Activated CD8-positive, alpha-beta T cell treated with anti-CD3 and anti-CD28 coated beads for 36 hours (primary cell): ENCODE data around the gene TRMT11. TPM values are rescaled to one million over a fixed set of nuclear protein-coding genes. Genes with fewer than 3 reads are reported as not detected.

ENCODE experiments used
- ATAC-seq: fragments of 200-7000 bp; cut with Tn5 transposase; one replicate; pipeline ENCODE4 v1.10.0; 2021; ENCODE audit warnings: mild to moderate bottlenecking, moderate library complexity
- CTCF ChIA-PET: fragments of 350-600 bp; sonication (Branson Sonifier 250); formaldehyde crosslinking; loops from one replicate; lab custom pipeline; 2021; ENCODE audit warnings: antibody characterized with exemption; lab: Charles Lee
- POLR2A ChIA-PET: fragments of 350-600 bp; sonication (Branson Sonifier 250); formaldehyde crosslinking; loops from one replicate; lab custom pipeline; 2021; ENCODE audit warnings: antibody characterized with exemption; lab: Charles Lee
- DNase-seq: peaks from one replicate; pipeline ENCODE4 v3.0.0-alpha.2; 2020
- H3K27ac Mint-ChIP-seq: one replicate; pipeline ENCODE4 v1.8.0; 2021; ENCODE audit warnings: mild to moderate bottlenecking, mixed read lengths
- H3K27me3 Mint-ChIP-seq: one replicate; pipeline ENCODE4 v1.8.0; 2021; ENCODE audit warnings: mixed read lengths
- H3K36me3 Mint-ChIP-seq: one replicate; pipeline ENCODE4 v1.8.0; 2021; ENCODE audit warnings: low read depth, mixed read lengths
- H3K4me1 Mint-ChIP-seq: one replicate; pipeline ENCODE4 v1.8.0; 2021; ENCODE audit warnings: low read depth, mixed read lengths
- H3K4me3 Mint-ChIP-seq: one replicate; pipeline ENCODE4 v1.8.0; 2021; ENCODE audit warnings: mild to moderate bottlenecking, moderate library complexity, mixed read lengths
- H3K9me3 Mint-ChIP-seq: one replicate; pipeline ENCODE4 v1.8.0; 2021; ENCODE audit warnings: mixed read lengths
- intact Hi-C: fragments of 100-400 bp; cut with micrococcal nuclease; formaldehyde crosslinking; loops from one replicate; pipeline ENCODE4 v1.10.0; 2022
- total RNA-seq, 2 experiments: library from RNA; stranded (reverse); gene quantifications; one replicate each; pipeline ENCODE4 v1.2.3, GENCODE V29; 2021
- TF ChIP-seq, protein P1 (sequence below): fragments of 200-600 bp; IDR thresholded peaks from one replicate; pipeline ENCODE4 v1.8.0; 2022; ENCODE audit warnings: antibody characterized with exemption, mild to moderate bottlenecking

The TRMT11 gene
- total RNA-seq, 2 experiments from 2014 or later, result 41.5 to 49.1 TPM

DNA sequence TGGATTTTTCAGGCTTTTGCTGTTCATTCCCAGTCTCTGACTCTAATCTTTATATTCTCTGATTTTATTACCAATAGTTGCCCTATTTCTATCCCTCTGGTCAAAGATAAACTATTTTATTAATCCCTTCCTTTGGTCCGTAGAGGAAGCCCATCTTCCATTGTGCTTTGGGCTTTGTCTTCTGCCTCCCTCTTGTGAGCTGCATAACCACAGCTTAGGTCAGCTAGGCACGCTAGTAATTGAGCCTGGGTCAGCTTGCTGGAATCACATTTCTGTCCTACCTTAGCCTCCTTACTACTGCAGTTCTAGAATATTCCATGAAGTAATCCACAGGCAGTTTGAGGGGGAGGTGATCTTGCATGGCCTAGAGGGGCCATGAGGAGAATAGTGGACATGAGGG lies 49.4 kb downstream of the TRMT11 start:
- Mint-ChIP-seq H3K4me3 (no peak overlapping the region), H3K9me3 (no peaks in the 10 kb centered on the region), H3K4me1 (peaks cover 4% of the 10 kb centered on the region), H3K36me3 (peaks cover 35% of the 10 kb centered on the region), H3K27me3 (no peaks in the 10 kb centered on the region), H3K27ac (no peak overlapping the region)
- intact Hi-C loops, result no loop called here
- TF ChIP-seq, protein P1, sequence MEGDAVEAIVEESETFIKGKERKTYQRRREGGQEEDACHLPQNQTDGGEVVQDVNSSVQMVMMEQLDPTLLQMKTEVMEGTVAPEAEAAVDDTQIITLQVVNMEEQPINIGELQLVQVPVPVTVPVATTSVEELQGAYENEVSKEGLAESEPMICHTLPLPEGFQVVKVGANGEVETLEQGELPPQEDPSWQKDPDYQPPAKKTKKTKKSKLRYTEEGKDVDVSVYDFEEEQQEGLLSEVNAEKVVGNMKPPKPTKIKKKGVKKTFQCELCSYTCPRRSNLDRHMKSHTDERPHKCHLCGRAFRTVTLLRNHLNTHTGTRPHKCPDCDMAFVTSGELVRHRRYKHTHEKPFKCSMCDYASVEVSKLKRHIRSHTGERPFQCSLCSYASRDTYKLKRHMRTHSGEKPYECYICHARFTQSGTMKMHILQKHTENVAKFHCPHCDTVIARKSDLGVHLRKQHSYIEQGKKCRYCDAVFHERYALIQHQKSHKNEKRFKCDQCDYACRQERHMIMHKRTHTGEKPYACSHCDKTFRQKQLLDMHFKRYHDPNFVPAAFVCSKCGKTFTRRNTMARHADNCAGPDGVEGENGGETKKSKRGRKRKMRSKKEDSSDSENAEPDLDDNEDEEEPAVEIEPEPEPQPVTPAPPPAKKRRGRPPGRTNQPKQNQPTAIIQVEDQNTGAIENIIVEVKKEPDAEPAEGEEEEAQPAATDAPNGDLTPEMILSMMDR, result no peak
- ATAC-seq (no peak), DNase-seq (no peak)
- POLR2A ChIA-PET, result no interaction called here
- CTCF ChIA-PET, result no interaction called here

DNA sequence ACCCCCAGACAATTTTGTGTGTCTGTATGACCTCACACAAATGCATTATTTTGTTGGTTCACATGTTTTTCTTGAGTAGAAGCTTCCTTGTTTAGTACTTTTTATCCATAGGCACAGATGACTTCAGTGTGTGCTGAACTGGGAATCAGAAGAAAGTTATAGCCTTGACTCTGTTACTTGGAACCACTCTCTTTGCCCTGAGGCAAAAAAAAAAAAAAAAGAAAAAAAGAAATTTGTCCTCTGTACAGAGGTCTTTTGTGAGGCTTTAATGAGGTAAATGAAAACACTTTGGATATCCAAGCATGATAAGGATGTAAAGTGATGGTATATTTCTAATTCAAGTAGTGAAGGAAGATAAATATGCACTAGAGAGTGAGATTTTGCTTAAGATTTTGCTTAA lies 51.9 kb downstream of the TRMT11 start:
- H3K27me3 Mint-ChIP-seq, result no peaks in the 10 kb centered on the region
- H3K9me3 Mint-ChIP-seq, result peaks cover 4% of the 10 kb centered on the region
- H3K4me3 Mint-ChIP-seq, result no peak overlapping the region
- intact Hi-C loops, result no loop called here
- H3K4me1 Mint-ChIP-seq, result peaks cover 4% of the 10 kb centered on the region
- H3K27ac Mint-ChIP-seq, result no peak overlapping the region
- peaks cover 55% of the 10 kb centered on the region for H3K36me3 Mint-ChIP-seq
- ChIA-PET CTCF (no interaction called here), POLR2A (no interaction called here)
- DNase-seq, result no peak
- no peak for ATAC-seq
- TF ChIP-seq, protein P1, result no peak

DNA sequence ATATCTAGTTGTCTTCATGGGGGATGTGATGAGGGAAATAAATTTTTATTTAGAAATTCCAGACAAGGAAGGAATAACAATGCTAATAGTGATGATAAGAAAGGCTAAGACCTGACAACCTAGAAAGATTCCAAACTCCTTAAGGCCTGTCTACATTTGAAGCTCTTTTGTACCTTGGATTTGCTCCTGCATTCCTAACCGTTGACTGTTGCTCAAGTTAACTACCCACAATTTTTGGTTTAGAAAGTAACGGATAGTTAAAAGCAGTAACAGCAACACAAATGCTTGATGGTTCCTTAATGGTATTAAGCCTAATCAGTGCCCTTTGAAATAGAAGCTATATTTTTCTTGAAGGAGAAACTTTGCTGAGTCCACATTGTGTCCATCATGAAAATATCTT lies 52.9 kb downstream of the TRMT11 start:
- peaks cover 4% of the 10 kb centered on the region for H3K9me3 Mint-ChIP-seq
- ATAC-seq (no peak), DNase-seq (no peak)
- intact Hi-C loops, result no loop called here
- H3K4me3 Mint-ChIP-seq, result no peak overlapping the region
- ChIA-PET CTCF (no interaction called here), POLR2A (no interaction called here)
- H3K36me3 Mint-ChIP-seq, result peaks cover 51% of the 10 kb centered on the region
- H3K27me3 Mint-ChIP-seq, result no peaks in the 10 kb centered on the region
- TF ChIP-seq, protein P1, result no peak
- H3K27ac Mint-ChIP-seq, result no peak overlapping the region
- H3K4me1 Mint-ChIP-seq, result no peaks in the 10 kb centered on the region

DNA sequence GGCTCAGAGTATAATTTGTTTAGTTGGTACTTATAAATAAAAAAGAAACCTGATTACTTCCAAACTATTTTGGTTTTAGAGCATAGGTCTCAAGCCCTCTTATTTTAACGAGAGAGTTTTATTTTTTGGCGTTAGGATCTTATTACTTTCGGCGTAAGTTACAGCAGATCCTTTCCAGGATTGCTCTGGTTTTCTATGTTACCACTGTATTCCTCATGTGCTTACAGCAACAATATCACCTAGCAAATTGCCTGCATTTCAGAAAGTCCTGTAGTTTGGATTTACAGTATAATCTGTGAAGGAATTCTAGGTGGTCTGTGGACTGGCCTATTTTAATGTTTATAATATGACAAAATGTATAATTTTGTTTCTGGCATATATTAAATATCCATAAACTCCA lies 54.1 kb downstream of the TRMT11 start:
- no peak for ATAC-seq
- H3K27ac Mint-ChIP-seq, result no peak overlapping the region
- ChIA-PET CTCF (no interaction called here), POLR2A (no interaction called here)
- TF ChIP-seq, protein P1, result no peak
- no peak overlapping the region for H3K4me3 Mint-ChIP-seq
- H3K9me3 Mint-ChIP-seq, result peaks cover 5% of the 10 kb centered on the region
- peaks cover 53% of the 10 kb centered on the region for H3K36me3 Mint-ChIP-seq
- DNase-seq, result no peak
- no peaks in the 10 kb centered on the region for H3K4me1 Mint-ChIP-seq
- H3K27me3 Mint-ChIP-seq, result no peaks in the 10 kb centered on the region
- intact Hi-C loops, result no loop called here

DNA sequence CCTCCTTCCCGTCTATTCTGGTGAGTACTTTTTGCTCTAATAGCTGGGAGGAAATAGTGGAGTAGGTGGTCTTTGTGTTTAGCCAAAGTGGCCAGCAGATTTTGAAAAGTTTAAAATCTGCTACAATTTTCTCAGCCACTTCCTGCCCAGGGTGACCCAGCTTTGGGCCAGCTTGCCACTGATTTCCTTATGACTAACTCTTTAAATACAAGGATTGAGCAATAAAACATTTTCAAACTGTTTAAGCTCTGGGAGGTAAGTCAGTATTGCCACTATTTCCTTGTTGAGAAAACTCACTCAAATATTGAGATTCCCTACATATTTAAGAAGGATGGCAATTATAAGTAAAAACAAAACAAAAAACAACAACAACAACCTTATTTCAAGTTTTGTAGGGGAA lies 54.5 kb downstream of the TRMT11 start:
- Mint-ChIP-seq H3K4me1 (no peaks in the 10 kb centered on the region), H3K4me3 (no peak overlapping the region), H3K36me3 (peaks cover 54% of the 10 kb centered on the region), H3K9me3 (peaks cover 5% of the 10 kb centered on the region), H3K27me3 (no peaks in the 10 kb centered on the region), H3K27ac (no peak overlapping the region)
- ATAC-seq (no peak), DNase-seq (no peak)
- CTCF ChIA-PET, result no interaction called here
- TF ChIP-seq, protein P1, result no peak
- intact Hi-C loops, result no loop called here
- POLR2A ChIA-PET, result no interaction called here
